ENCODE measurements around the gene NOD2. TPM values are rescaled to one million over a fixed set of nuclear protein-coding genes. Genes with fewer than 3 reads are reported as not detected.

NOD2 gene
- total RNA-seq, 1 donor from 2014 or later, result 0.63 TPM

DNA sequence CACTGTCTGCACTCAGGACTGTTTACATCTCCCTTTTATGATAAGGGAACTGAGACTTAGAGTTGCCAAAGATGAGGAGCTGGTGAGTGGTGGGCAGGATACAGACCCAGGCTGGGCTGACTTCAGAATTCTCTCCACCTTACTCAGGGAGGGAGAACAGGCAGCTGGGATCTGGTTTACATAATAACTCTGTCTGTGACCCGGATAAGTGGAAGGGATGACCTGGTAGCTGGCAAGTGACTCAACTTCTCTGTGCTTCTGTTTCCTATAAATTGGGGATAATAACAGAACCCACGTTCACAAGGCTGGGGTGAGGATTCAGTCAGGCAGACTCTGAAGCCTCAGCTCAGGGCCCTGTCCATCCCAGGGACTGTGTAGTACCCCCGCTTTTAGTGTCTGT lies 14.9 kb upstream of the NOD2 start:
- no peak overlapping the region for H3K27ac Mint-ChIP-seq
- H3K36me3 Mint-ChIP-seq, result peaks cover 2% of the 10 kb centered on the region
- H3K9me3 Mint-ChIP-seq, result no peaks in the 10 kb centered on the region
- no peak overlapping the region for H3K4me3 Mint-ChIP-seq
- TF ChIP-seq, protein P1, sequence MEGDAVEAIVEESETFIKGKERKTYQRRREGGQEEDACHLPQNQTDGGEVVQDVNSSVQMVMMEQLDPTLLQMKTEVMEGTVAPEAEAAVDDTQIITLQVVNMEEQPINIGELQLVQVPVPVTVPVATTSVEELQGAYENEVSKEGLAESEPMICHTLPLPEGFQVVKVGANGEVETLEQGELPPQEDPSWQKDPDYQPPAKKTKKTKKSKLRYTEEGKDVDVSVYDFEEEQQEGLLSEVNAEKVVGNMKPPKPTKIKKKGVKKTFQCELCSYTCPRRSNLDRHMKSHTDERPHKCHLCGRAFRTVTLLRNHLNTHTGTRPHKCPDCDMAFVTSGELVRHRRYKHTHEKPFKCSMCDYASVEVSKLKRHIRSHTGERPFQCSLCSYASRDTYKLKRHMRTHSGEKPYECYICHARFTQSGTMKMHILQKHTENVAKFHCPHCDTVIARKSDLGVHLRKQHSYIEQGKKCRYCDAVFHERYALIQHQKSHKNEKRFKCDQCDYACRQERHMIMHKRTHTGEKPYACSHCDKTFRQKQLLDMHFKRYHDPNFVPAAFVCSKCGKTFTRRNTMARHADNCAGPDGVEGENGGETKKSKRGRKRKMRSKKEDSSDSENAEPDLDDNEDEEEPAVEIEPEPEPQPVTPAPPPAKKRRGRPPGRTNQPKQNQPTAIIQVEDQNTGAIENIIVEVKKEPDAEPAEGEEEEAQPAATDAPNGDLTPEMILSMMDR (IDR thresholded peaks at IDR 0.05; ENCODE audit: unreplicated experiment), result no peak
- no peak for DNase-seq (ENCODE audit: low spot score in 2 of 2, unreplicated experiment in 2 of 2)
- H3K27me3 Mint-ChIP-seq (ENCODE audit: low read depth), result no peaks in the 10 kb centered on the region
- no peaks in the 10 kb centered on the region for H3K4me1 Mint-ChIP-seq

DNA sequence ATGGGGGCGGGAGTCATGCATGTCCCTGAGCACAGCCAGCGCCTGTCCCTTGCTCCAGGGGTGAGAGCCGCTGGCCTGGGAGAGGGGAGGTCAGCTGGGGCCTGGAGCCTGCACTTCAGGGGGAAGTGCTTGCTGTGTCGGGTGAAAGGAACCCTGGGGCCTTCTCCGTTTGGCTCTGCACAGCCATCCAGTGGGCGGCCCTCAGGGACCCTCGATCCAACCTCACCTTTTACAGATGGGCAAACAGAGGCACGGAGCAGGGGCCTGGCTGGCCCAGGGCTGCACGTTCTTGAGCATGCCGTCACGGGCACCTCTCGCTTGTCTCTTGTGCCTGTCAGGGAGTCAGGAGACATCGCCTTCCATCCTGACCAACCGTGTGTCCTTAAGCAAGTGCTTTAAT lies 14.1 kb upstream of the NOD2 start:
- Mint-ChIP-seq H3K36me3 (no peaks in the 10 kb centered on the region), H3K4me1 (no peaks in the 10 kb centered on the region), H3K9me3 (no peaks in the 10 kb centered on the region), H3K27me3 (ENCODE audit: low read depth) (no peaks in the 10 kb centered on the region), H3K27ac (no peak overlapping the region), H3K4me3 (no peak overlapping the region)
- TF ChIP-seq, protein P1 (IDR thresholded peaks at IDR 0.05; ENCODE audit: unreplicated experiment), result no peak
- DNase-seq (ENCODE audit: low spot score in 2 of 2, unreplicated experiment in 2 of 2), result no peak

DNA sequence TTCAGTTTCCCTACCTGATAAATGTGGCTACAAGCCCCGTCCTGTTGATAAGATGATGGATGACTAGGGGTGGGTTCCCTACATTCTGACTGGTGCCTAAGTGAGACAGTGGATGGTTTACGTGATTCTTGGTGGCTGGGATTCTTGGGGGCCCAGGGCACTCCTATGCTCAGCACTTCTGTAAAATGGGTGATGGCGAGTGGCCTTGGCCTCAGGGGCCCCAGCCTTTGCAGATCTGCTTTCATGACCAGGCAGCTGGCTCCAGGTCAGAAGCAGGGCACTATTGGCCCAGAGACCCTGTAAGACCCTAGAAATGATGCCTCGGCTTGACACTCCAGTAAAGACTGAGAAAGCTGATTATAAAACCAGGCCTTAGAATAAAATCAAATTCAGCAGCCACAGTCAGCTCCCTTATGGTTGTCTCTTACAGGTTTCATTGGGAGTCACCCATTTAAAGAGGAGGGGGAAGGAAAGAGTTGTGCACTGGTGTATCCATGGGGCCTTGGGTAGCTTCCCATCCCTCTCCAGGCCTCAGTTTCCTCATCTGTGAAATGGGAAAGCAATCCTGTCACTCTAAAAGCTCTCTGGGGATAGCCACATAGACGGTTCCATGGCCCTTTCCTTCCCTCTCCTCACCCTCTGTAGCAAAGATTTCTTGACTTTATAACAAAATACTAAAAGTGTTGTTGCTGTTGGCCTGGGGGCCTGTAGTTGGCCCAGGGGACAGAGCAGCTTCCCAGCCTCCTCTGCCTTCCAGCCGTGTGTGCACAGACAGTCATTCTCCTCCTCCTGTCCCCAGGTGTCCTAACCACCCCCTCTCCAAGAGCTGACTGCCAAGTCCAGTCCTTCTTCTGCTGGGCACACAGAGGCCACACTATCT lies 13.5 kb upstream of the NOD2 start:
- H3K4me1 Mint-ChIP-seq, result no peaks in the 10 kb centered on the region
- no peak overlapping the region for H3K4me3 Mint-ChIP-seq
- H3K27me3 Mint-ChIP-seq (ENCODE audit: low read depth), result no peaks in the 10 kb centered on the region
- no peak overlapping the region for H3K27ac Mint-ChIP-seq
- TF ChIP-seq, protein P1 (IDR thresholded peaks at IDR 0.05; ENCODE audit: unreplicated experiment), result no peak
- H3K36me3 Mint-ChIP-seq, result no peaks in the 10 kb centered on the region
- no peaks in the 10 kb centered on the region for H3K9me3 Mint-ChIP-seq
- no peak for DNase-seq (ENCODE audit: low spot score in 2 of 2, unreplicated experiment in 2 of 2)

DNA sequence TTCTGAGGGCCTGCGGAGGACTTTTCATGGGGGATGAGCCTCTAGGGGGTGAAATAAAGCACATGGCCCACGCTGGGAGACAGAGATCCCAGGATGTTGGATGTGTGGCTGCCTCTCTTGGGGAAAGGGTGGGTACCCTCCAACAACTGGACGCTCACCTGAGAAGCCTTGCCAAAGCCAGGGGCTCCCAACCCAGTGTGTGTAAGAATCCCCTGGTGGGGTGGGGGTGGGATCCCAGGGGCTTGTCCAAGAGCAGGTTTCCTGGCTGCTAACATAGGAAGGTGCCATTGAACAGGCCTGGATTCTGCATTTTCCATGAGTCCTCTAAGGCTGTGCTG lies 12.9 kb upstream of the NOD2 start:
- DNase-seq (ENCODE audit: low spot score in 2 of 2, unreplicated experiment in 2 of 2), result no peak
- no peaks in the 10 kb centered on the region for H3K36me3 Mint-ChIP-seq
- no peaks in the 10 kb centered on the region for H3K27me3 Mint-ChIP-seq (ENCODE audit: low read depth)
- H3K27ac Mint-ChIP-seq, result no peak overlapping the region
- H3K4me1 Mint-ChIP-seq, result no peaks in the 10 kb centered on the region
- no peak overlapping the region for H3K4me3 Mint-ChIP-seq
- no peaks in the 10 kb centered on the region for H3K9me3 Mint-ChIP-seq
- TF ChIP-seq, protein P1 (IDR thresholded peaks at IDR 0.05; ENCODE audit: unreplicated experiment), result no peak

DNA sequence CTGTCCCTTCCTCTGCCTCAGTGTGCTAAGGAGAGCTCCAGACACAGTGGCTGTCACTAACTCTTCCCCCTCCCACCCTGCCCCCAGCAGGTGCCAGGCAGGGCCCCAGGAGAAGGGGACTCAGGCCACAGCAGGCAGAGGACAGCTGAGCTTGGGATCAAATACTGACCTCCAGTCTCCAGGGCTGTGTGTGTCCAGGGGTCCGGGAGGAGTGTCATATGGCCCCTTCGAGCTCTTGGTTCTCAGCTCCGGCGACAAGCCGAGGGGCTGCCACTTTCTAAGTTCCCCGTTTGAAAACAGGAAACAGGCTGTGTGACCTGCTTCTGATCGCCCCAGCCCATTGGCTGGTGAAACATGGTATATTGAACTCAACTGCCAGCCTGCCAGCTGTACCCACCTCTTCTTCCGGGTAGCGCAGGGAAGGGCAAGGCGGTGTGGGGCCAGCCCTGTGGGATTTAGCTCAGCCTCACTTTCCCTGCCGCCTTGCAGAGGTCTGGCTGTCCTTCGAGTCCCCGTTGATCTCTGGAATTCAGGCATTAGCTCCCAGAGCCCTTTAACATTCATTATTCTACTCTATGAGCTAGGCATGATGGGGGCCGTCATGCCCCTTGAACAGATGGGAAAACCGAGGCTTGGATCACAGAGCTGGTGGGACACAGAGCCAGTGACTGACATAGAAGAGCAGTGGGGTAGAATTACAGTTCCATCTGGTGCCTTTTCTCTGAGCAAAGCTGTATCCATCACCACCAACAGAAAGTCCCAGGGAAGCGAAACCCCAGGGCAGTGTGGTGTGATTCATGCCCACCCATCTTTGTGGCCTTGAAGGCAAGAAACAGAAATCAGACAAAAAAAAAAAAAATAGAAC lies 12.2 kb upstream of the NOD2 start, which contains the start of gene SNX20:
Gene SNX20, minus strand, starts transcription at position 292 of the 865 bp plus-strand sequence. CDS start 3,786 bp downstream, outside the sequence.
- TF ChIP-seq, protein P1 (IDR thresholded peaks at IDR 0.05; ENCODE audit: unreplicated experiment), result no peak
- no peak for DNase-seq (ENCODE audit: low spot score in 2 of 2, unreplicated experiment in 2 of 2)
- Mint-ChIP-seq H3K4me3 (no peak within 1 kb of the TSS), H3K4me1 (no peaks in the 10 kb centered on the region), H3K27ac (no peak within 1 kb of the TSS), H3K9me3 (no peaks in the 10 kb centered on the region), H3K36me3 (no peaks in the 10 kb centered on the region), H3K27me3 (ENCODE audit: low read depth) (peaks cover 2% of the 10 kb centered on the region)
